Activated CD4-positive, CD25-positive, alpha-beta regulatory T cell treated with anti-CD3 and anti-CD28 coated beads, Interleukin-2, amount 50 U/mL, for 16 hours (primary cell): ENCODE measurements around the gene ASPG.

Experiments
- DNase-seq: peaks from one replicate; pipeline ENCODE4 v3.0.0-alpha.2; 2020; ENCODE audit warnings: low read depth, low spot score

Gene ASPG

GRCh38 chr14:104161602-104162367 is 76.3 kb downstream of the ASPG start:
- no peak for DNase-seq

GRCh38 chr14:104162495-104162894 is 77.0 kb downstream of the ASPG start:
- DNase-seq, result no peak

- no peak for DNase-seq
Measured at GRCh38 chr14:104163541-104163940, 78.0 kb downstream of the ASPG start.

- DNase-seq, result no peak
Measured at GRCh38 chr14:104164041-104164440, 78.5 kb downstream of the ASPG start.

GRCh38 chr14:104164512-104164911 is 79.0 kb downstream of the ASPG start:
- no peak for DNase-seq
